Retina (tissue), 1 donor: ENCODE data around the gene BAG2.
A peak's percentile ranks its signal among the peaks of the same experiment; 100 is the strongest.

ENCODE experiments used
- DNase-seq: peaks from one replicate; pipeline ENCODE4 v3.0.0-alpha.2; 2016

BAG2 gene

GRCh38 chr6:57224769-57225515, 52.8 kb downstream of the BAG2 start:
- no peak for DNase-seq

DNA sequence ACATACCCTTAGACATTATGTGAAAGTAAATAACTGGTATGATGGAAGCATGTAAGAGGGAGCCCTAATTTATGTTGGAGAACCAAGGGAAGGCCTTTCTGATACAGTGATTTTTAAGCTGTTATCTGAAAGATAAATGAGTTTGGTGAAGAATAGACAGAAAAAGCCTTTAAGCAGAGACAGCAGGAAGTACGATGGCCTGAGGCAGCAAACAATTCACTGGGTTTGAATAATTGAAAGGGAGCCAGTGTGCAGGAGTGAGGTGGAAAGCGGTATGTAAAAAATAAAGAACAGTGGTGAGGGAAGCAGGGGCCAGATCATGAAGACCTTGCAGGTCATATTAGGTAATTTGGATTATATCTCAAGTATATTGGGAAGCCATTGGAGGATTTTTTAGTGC, 54.1 kb downstream of the BAG2 start:
- DNase-seq: peak; percentile 26
